GM19238 (cell line): ENCODE data around the gene PROSER3.

ENCODE experiments used
- DNase-seq: peaks from one replicate; pipeline ENCODE4 v3.0.0; 2011; ENCODE audit warnings: low spot score; ENCODE audit not compliant: insufficient read length

PROSER3 gene

GRCh38 chr19:35816846-35817245 lies 58.9 kb downstream of the PROSER3 start:
- DNase-seq: no peak

- DNase-seq: no peak
Measured at GRCh38 chr19:35818445-35818844, 60.5 kb downstream of the PROSER3 start.
